ENCODE data around the gene SGMS1.

The SGMS1 gene

DNA sequence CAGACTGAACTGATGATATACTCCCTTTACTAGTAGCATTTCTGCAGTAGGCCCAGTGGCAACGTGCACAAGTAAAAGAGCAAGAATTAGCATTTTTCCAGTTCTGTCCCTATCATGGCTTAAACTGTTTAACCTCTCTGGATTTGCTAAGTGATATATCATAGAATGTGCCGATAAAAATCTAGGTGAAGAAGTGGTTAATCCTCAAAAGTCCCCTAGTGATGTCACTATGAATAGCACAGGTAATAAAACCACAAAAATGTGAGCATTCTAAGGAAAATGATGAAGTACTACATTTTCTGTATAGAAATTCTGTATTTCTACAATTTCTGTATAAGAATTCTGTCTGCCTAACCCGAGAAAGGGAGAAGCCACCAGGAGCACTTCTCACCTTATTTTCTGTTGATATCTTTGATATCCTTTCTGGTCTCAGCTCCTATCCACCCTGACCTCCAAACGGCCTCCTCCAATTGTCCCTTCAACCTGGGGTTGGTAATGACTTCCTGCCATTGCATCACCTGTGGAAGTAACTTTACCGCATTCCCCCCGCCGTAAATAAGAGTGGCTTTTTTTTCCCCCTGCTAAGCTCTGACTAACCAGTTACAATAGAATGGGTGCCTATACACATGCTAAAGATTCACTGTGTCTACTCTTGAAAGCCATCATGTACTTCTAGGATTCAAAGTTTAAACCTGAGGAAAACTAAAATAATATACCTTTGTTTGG lies 216.5 kb downstream of the SGMS1 start:
- H3K4me3 ChIP-seq (ENCODE audit: low read depth, low read length): no peak overlapping the region

DNA sequence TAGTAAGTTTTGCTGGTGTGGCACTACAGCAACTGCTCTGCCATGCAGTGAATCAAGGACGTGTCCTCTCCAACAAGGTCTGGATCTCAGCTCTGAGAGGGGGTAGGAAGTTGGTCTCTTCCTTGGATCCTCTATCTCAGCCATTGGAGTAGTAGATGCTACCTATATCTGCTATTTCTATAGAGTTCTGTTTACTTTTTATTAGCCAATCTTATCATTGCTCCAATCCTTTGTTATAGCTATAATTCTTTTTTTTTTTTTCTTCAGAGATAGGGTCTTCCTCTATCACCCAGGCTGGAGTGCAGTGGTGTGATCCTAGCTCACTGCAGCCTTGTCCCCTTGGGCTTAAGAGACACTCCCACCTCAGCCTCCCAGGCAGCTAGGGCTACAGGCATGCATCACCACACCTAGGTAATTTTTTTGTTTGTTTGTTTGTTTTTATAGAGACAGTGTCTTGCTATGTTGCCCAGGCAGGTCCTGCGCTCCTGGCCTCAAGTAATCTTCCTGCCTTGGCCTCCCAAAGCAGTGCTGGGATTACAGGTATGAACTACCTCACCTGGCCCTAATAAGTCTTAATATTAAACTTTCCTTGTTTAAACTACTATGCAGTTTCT lies 217.2 kb downstream of the SGMS1 start:
- no peak overlapping the region for H3K4me3 ChIP-seq (ENCODE audit: low read depth, low read length)

DNA sequence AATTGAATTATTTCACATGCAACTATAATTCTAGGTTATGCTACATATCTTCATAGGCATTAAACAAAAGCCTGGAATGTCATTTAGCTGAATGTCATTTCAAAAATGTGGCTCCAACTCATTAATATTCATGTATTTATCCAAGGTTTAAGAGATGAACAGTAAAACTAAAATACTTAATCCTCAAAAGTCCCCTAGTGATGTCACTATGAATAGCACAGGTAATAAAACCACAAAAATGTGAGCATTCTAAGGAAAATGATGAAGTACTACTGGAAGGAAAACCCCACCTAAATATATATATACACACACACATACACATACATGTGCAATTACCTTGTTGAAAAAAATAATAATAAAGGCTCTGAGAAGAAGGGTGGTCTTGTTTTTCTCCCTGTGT lies 218.0 kb downstream of the SGMS1 start:
- no peak overlapping the region for H3K4me3 ChIP-seq (ENCODE audit: low read depth, low read length)

DNA sequence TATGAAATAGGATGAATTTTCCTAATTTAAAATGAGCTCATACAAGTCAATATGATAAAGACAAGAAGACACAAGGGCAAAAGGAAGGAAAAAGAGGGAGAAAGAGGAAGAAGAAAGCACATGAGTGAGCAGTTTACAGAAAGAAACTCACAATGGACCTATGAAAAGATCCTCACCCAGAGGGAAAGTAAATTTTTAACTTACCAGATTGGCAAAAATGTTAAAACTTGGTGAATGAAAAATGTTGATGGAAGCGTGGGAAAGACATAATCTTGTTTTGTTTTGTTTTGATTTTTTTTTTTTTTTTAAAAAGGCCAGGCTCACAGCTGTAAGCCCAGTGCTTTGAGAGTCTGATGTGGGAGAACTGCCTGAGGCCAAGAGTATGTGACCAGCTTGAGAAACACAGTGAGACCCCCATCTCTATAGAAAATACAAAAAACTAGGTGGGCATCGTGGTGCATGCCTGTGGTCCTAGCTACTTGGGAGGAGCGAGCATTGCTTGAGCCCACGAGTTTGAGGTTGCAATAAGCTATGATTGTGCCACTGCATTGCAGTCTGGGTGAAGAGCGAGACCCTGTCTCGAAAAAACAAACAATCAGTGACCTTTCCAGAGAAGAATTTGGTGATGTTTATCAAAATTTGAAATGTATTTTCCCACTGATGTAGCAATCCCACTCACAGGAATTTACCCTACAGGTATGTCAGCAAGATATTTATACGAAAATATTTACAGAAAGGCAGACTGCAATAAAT lies 219.6 kb downstream of the SGMS1 start:
- H3K4me3 ChIP-seq (ENCODE audit: low read depth, low read length): no peak overlapping the region

DNA sequence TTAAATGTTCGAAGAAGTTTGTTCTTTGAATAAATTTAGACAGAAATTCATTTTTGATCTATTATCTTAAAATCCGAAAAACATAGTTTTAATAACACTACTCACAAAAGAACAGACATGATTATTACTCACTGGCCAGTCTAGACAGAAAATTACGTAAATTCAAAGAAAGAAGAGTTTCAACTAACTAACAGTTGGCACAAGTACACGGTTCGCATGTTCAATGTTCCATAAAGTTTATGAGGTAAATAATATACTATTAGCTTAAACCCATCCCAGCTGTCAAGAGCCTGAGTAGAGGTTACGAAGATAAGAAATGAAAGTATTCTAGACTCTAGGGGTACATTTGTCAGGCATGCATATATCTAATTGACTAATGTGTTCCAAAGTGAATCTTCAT lies 220.7 kb downstream of the SGMS1 start:
- H3K4me3 ChIP-seq (ENCODE audit: low read depth, low read length): no peak overlapping the region

GRCh38 chr10:50402466-50402865 lies 221.3 kb downstream of the SGMS1 start:
- H3K4me3 ChIP-seq (ENCODE audit: low read depth, low read length): no peak overlapping the region

- no peak overlapping the region for H3K4me3 ChIP-seq (ENCODE audit: low read depth, low read length)
Measured at GRCh38 chr10:50400694-50401093, 223.1 kb downstream of the SGMS1 start.

- no peak overlapping the region for H3K4me3 ChIP-seq (ENCODE audit: low read depth, low read length)
Measured at GRCh38 chr10:50398823-50399222, 224.9 kb downstream of the SGMS1 start.

- no peak overlapping the region for H3K4me3 ChIP-seq (ENCODE audit: low read depth, low read length)
Measured at GRCh38 chr10:50398381-50398780, 225.4 kb downstream of the SGMS1 start.

DNA sequence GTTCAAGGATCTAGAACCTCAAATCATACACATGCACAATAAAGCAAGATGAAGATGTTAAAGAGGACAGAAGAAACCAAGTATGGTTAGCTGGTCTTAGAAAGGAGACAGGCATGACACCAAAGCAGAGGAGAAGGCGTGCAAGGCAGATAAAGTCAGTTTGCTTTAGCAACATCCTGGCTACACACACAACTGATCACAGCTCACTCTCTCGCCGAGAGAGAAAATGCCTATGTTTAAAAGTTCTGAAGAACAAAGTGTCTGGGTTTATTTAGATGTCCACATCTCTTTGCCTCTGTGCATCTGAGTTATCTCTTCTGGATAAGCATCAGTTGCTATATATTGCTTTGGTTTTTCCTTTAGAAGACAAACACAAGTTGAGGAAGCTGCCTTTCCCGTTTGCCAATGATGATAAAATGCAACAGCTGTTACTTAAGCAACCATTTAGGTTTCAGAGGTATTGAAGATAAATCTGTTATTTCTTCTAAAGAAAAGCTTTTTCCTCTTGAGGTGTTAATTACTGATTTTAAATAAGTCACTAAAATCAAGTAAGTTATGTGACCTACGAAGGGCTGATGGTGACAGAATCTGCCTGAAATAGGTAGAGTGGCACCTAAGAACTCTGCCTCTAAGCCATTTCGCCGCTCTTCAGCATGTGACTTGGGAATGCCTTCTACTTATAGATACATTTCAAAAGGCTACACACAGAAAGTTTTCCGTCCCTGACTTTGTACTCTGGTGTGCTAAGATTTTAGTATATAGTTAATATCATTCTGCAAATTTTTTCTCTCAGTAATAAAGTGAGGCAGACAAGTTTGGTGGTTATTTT lies 226.2 kb downstream of the SGMS1 start:
- H3K4me3 ChIP-seq (ENCODE audit: low read depth, low read length): no peak overlapping the region

DNA sequence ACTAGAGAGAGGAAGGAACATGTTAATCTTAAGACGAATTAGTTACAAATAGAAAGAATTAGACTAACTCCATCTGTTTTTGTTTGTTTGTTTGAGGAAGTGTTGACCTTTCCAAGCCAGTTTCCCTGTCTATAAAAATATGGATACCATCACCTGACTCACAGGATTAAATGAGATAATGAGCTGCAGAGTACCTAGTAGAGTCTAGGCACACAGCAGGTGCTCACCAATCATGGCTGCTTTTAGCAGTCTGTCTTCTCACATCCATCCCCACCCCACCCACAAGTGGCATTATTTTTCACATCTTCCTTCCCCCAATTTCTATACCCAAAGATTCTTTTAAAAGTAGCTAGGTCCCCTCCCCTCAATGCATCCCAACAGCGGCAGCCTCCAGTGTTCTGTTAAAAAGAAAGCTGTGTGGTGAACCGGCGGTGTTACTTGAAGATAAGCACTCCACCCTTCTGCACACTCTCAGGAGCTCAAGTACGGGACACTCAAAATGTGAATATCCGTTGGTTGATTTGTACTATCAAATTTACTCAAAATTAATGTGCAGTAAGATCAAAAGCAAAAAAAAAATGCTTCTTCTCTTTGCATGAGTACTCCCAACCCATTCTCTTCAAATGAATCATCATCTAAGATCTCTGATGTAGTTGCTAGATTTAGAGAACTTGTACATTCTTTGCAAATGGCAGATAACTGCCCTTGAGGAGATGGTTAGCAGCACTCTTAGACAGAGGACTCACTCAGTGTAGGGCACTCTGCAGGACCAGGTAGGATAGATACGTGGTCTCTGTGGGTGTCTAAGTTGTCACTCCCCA lies 227.1 kb downstream of the SGMS1 start:
- no peak overlapping the region for H3K4me3 ChIP-seq (ENCODE audit: low read depth, low read length)

GRCh38 chr10:50395851-50396250 lies 227.9 kb downstream of the SGMS1 start:
- no peak overlapping the region for H3K4me3 ChIP-seq (ENCODE audit: low read depth, low read length)

- H3K4me3 ChIP-seq (ENCODE audit: low read depth, low read length): no peak overlapping the region
Measured at GRCh38 chr10:50395271-50395670, 228.5 kb downstream of the SGMS1 start.

GRCh38 chr10:50394832-50395231 lies 228.9 kb downstream of the SGMS1 start:
- no peak overlapping the region for H3K4me3 ChIP-seq (ENCODE audit: low read depth, low read length)

DNA sequence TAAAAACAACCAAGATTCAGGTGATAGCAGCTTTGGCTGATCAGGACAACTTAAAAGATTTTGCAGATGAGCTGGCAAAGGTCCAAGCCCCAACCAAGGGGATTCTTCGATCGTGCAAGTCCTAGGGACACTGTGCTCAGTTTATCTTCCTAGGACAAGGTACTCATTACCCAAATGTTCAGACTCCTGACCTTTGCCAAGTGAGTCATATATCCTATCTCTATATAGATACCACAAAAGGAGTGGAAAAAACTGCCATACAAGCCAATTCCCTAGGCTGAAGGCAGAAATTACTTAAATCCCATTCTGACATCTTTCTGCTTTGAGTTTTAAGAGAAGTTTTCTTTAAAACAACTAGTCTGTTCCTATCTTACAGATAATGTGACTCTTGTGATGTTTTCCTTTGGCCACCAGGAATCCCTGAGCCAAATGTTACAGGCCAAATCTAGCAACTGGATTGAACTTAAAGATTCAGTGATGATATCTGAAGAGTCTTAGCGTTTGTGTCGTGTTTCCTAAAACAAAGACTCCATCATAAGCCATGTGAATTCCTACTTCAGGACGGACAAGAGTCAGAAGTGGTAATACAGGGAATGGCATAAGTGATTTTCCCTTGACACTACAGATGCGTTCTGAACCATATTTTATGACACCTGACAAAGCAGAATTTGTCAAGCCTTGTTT lies 229.8 kb downstream of the SGMS1 start:
- H3K4me3 ChIP-seq (ENCODE audit: low read depth, low read length): no peak overlapping the region

DNA sequence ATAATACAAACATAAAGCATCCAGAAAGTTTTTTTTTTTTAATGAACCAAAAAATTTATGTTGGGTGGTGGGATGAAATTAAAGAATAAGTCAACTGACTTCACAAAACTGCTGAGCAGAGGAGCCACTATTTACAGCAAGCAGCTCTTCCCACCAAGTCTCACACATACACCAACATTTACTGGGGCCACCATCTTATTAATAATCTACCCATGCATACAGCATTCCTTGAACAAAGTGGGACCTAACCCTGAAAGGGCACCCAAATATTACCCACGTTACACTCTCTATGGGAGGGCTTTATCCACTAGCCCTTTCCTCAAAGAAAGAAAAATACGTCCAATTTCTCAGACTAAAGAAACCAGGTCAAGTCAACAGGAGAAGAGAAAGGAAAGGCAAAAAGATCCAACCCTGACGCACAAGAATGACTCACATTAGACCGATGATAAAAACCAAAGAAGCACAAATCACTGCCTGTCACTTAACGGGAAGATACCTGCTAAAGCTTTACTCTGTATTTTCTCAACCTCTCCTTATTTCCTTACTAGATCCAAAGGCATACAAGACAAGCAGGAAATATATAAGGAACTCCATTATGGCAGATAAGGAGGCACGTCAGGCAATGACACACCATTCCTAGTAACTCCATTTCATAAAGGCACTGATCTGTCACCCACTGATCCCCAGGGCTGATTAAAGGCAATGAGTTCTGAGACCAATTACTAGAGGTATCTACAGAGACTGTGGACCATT lies 230.6 kb downstream of the SGMS1 start:
- no peak overlapping the region for H3K4me3 ChIP-seq (ENCODE audit: low read depth, low read length)

- H3K4me3 ChIP-seq (ENCODE audit: low read depth, low read length): no peak overlapping the region
Measured at GRCh38 chr10:50392426-50392825, 231.3 kb downstream of the SGMS1 start.

DNA sequence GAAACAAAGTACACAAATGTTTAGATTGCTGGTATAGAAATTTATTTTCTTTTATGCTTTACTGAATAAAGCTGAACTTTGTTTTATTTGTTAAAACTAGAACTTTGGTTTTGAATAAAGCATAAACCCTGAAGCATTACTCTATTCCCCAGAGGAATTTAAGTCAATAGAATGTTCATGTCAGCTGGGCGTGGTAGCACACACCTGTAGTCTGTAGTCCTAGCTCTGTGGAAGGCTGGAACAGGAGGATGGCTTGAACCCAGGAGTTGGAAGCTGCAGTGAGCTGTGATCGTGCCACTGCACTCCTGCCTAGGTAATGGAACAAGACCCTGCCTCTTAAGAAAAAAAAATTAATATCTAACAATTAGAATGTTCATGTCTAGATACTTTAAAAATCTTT lies 233.5 kb downstream of the SGMS1 start:
- H3K4me3 ChIP-seq (ENCODE audit: low read depth, low read length): no peak overlapping the region

- no peak overlapping the region for H3K4me3 ChIP-seq (ENCODE audit: low read depth, low read length)
Measured at GRCh38 chr10:50388181-50388580, 235.6 kb downstream of the SGMS1 start.
